ENCODE results near the gene MOB3A. TPM values are rescaled to one million over a fixed set of nuclear protein-coding genes. Genes with fewer than 3 reads are reported as not detected.

The MOB3A gene
- total and polyA plus RNA-seq, 10 of the 15 experiments (the other 5 are each of a cell fraction or from before 2014, with no cell fraction given), result 7.5 to 229 (median 79.4) TPM

GRCh38 chr19:2041683-2042484, 54.2 kb downstream of the MOB3A start (continued):
- TF ChIP-seq USF2 (IDR thresholded peaks at IDR 0.05; ENCODE audit: borderline replicate concordance, low read depth, low read length) (no peak; the same call in 1 of the 2 replicates), NKRF (conservative IDR thresholded peaks at IDR 0.05) (no peak), REST (IDR thresholded peaks at IDR 0.05; ENCODE audit: low read depth, low read length) (no peak), IRF5 (IDR thresholded peaks at IDR 0.05; ENCODE audit: borderline replicate concordance) (no peak), IKZF2 (IDR thresholded peaks at IDR 0.05) (no peak), HDAC6 (IDR thresholded peaks at IDR 0.05; ENCODE audit: unreplicated experiment) (no peak), RB1 (IDR thresholded peaks at IDR 0.05; ENCODE audit: borderline replicate concordance) (no peak; the same call in 1 of the 2 replicates), HDGF (IDR thresholded peaks at IDR 0.05) (peak; percentile 70), EP300 (IDR thresholded peaks at IDR 0.05; ENCODE audit: borderline replicate concordance in 1 of 2, control insufficient read depth in 1 of 2, low read depth in 2 of 2, low read length in 2 of 2) (peak; percentile 41 to 64; a peak in 1 of 4 replicates), MTA3 (IDR thresholded peaks at IDR 0.05; ENCODE audit: borderline replicate concordance, low read length) (no peak), CREM (IDR thresholded peaks at IDR 0.05; ENCODE audit: low read depth) (peak; percentile 40; the same call in 1 of the 2 replicates), SMC3 (IDR thresholded peaks at IDR 0.05; ENCODE audit: borderline replicate concordance, low read length) (no peak), TCF7 (IDR thresholded peaks at IDR 0.05; ENCODE audit: borderline replicate concordance) (no peak), RBBP5 (conservative IDR thresholded peaks at IDR 0.05) (no peak), IRF3 (IDR thresholded peaks at IDR 0.05) (peak; percentile 53; the same call in 1 of the 2 replicates), NFIC (IDR thresholded peaks at IDR 0.05; ENCODE audit: low read depth, low read length) (no peak)

Measured in GM12878 (cell line).